GM18858 (cell line): ENCODE results near the gene DLG4.

Experiments used
- ATAC-seq: cut with Tn5 transposase; IDR thresholded peaks from one replicate; pipeline ENCODE4 v1.9.1; 2021; ENCODE audit not compliant: unreplicated experiment

DLG4 gene

DNA sequence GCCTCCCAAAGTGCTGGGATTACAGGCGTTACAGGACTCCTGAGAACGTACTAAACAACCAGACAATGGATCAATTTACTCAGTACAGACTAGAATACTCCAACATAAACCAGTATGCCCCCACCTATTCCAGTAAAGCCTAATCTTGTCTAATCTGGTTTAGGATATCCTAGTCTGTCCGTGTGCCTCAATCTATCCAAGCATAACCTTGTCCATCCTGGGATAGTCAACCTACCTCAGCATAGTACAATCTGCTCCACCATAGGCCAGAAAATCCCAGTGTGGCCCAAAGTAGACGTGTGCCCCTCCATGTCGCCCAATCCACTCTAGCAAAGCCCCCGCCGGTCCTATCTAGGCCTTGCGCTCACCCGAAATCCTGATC, 14.1 kb upstream of the DLG4 start:
- ATAC-seq: no peak

DNA sequence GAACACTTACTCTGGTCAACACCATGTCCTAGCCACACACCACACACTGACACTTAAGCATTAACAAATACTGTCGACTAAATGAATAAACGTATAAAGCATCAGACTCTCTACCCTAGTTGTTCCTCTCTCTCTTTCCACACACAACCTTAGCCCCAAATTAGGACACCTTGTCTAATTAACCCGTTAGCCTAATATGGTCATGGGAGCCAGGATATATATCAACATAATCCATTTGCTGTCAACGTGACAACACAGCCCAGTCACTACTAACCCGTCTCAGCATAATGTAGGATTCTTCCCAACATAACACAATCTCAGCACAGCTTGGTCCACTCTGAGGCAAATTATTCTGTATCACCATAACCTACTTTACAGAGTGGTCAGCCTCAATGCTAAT, 12.5 kb upstream of the DLG4 start:
- no peak for ATAC-seq

DNA sequence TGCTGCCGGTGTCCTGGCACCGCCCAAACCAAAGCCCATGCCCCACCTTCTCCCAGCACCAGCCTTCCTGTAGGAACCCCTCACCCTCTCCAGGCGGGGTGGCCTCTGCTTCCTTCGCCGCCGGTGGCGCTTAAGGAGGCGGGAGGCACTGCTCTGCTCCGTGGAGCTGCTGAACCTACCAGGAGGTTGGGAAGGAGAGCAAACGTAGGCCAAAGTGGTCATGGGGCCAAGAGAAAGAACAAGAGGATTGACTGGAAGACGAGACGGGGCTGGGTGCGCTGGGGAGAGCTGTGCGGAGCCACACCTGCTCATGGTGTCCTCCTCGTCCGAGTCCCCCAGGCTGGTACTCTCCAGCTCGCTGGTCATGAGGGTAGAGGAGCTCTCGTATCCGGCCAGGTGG, 9.9 kb upstream of the DLG4 start:
- no peak for ATAC-seq

DNA sequence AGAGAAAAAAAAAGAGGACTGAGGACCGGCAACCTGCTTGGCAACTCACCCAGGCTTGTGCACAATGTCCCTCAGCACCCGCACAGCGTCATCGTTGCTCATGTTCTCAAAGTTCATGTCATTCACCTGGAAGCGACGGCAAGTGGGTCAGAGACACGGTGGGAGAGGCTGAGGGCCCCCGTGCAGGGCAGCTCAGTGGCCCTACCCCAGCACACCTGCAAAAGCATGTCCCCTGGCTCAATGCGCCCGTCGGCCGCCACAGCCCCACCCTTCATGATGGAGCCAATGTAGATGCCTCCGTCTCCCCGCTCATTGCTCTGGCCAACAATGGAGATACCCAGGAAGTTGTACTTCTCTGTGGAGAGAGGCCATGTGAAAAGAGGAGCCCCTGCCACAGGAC, 9.3 kb upstream of the DLG4 start:
- ATAC-seq: no peak

DNA sequence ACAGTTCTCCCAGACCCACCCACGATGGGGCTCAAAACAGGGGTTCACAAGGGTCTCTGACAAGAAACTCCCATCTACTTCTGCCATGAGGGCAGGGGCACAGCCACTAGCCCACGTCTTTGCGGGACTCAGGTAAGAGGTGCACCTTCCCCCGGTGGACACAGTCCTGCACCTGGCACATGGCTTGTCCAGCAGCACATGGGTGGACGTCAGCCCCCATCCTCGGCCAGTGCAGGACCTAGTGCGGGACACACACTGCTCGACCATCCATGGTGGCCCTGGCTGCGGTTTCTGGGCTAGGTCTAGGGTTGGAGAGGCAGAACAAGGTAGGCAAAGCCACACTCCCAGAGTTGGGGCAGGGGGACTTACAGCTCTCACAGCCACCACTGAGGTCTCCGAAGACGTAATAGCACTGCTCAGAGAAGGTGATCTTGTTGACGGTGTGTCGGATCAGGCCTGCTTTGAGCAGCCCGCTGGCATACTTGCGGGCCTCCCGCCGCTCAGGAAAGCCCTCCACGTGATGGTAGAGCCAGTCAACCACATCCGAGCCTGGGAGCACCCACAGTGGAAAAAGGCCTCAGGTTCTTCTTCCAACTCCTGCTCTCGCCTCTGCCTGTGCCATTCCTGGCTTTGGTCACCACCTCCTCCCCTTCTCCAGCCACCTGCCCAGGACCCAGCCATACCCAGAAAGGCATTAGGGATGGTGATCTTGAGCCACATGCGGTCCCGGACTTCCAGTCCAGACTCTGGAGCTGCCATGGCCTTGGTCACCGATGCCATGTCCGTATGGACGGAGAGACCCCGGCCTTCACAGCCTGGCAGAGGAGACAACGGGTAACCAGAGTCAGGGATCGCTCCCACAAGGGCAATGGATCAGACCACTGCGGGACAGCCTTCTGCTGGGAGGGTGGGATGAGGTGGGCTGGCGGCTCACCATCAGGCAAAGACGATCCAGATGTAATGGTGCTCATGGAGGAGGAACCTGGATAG, 7.4 kb upstream of the DLG4 start:
- ATAC-seq: no peak

DNA sequence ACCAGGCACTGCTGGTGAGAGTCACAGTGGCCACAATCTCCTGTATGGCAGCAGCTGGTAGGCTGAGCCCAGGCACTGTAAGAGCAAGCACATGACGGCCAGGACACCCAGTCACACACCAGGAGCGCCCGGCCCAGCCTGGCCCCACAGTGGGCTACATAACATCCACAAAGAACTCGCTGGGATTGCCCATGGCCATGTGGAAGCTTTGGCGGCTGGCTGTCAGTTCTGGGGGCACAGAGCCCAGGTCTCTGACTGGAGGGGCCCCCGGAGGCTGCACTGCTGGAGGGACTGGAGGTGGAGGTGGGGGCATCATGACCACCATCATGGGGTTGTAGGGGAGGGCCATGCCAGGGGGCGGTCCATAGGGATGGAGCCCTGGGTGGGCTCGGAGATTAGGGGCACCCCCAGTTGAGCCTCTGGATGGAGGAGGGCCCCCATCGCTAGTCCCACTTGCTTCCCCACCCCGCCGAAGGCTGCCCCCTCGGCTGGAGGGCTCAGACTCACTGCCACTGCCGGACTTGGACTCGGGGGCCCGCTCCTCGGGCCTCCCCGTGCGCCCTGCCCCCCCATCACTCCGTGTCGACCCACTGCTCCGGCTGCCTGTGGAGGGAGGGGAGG, 6.2 kb upstream of the DLG4 start:
- ATAC-seq: no peak

DNA sequence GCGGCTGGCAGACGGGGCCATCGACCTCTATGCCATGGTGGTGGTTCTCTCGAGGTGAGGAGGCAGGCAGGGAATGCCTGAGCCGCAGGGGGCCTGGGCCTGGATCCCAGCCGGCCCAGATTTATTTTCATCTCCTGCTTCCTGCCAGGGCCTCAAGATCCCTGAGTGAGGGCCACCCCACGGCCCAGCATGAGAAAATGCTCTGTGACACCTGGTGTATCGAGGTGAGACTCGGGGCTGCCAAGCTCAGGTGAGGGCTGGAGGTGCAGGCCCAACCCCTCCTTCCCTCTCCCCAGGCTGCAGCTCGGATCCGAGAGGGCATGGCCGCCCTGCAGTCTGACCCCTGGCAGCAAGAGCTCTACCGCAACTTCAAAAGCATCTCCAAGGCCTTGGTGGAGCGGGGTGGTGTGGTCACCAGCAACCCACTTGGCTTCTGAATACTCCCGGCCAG, 5.0 kb upstream of the DLG4 start:
- ATAC-seq: no peak

DNA sequence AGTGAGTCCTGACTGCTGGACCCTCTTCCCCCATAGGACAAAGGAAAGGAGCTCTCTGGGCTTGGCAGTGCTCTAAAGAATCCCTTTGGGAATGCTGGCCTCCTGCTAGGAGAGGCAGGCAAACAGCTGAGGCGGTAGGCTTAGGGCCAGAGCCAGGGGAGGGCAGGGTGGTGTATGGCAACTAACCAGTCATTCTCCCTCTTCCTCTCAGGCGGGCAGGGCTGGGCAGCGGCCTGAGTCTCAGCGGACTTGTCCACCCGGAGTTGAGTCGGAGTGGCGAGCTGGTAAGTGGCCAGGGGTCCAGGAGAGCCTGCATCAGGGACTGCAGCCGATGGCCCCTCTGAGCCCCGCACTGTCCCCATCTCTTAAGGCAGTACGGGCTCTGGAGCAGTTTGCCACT, 4.5 kb upstream of the DLG4 start:
- ATAC-seq: no peak

DNA sequence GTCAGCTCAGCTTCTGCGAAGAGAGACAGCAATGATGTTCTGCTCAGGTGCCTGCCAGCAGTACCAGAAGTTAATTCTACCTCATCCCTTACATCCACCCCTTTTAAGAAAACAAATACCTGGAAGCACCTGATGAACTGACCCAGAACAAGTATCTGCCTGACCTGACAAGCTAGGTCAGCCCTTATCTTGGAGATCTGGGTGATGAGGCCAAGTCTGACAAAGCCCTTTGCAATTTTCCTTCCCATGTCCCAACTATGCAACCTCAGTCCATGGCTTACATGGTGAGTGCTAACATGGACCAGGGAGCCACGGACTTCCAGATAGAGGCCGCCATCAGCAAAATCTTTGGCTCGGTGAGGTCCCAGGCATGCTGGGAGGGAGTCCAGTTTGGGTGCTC, 3.7 kb upstream of the DLG4 start:
- ATAC-seq: no peak

DNA sequence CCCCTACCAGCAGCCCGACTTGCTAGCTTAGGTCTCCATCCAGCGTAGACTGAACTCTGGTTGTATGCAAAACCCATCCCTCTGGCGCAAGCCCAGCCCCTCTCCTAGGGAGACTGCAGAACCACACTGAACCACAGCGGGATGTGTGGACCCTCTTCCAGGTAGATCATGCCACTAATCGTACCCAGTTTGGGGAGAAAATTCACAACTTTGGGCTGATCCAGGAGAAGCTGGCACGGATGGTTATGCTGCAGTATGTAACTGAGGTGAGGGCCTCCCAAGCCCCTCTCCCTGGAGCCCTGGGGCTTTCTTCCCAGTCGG, 3.3 kb upstream of the DLG4 start:
- ATAC-seq: no peak

DNA sequence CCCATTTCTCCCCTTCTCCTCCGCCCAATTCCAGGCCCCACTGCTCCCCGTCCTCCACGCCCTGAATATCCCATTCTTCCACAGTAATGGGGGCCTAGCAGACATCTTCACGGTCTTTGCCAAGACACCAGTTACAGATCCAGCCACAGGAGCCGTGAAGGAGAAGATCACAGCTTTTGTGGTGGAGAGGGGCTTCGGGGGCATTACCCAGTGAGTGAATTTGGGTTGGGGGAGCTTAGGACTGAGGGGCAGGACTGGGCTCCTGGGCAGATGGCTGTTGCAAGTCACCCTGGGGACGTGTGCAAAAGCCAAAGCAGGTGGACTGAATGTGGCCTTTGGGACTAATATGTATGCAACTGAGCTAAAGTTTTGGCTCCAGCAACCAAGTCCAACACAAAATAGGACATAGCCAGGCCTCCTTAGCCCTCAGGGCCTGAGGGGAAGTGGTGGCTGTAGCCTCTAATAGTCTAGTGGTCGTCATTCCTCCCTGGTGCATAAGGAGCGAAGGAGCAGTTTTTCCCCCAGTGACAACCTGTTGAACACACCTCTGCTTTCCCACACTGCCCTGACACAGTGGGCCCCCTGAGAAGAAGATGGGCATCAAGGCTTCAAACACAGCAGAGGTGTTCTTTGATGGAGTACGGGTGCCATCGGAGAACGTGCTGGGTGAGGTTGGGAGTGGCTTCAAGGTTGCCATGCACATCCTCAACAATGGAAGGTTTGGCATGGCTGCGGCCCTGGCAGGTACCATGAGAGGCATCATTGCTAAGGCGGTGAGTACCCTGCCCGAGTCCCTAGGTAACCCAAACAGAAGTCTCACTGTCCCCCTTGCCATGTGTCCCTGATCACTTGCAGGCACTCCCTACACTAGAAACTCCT, 2.7 kb upstream of the DLG4 start:
- ATAC-seq: no peak

DNA sequence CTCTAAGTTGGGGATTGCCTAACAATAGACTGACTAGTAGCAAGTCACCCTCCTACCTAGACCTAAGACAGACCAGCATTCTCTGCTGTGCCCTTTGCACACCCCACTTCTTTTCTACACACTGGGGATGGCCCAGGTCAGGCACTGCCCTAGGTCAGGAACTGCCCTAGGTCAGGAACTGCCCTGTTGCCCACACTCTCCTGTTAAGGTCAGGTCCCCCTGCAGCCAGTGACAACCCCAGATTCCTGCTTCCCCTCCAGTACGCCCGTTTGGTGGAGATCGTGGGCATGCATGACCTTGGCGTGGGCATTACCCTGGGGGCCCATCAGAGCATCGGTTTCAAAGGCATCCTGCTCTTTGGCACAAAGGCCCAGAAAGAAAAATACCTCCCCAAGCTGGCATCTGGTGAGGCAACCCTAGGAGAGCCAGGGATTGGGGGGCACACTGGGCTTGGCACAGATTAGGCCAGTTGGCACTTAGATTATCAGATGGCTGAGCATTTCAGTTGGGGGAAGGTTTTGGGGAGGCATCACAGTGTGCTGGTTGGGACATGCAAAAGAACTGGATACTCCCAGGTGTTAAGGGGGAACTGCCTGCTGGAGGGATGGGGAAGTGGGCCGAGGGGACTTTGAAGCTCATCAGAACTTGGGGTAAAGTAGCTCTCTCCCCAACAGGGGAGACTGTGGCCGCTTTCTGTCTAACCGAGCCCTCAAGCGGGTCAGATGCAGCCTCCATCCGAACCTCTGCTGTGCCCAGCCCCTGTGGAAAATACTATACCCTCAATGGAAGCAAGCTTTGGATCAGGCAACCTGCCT, 1.8 kb upstream of the DLG4 start:
- no peak for ATAC-seq

DNA sequence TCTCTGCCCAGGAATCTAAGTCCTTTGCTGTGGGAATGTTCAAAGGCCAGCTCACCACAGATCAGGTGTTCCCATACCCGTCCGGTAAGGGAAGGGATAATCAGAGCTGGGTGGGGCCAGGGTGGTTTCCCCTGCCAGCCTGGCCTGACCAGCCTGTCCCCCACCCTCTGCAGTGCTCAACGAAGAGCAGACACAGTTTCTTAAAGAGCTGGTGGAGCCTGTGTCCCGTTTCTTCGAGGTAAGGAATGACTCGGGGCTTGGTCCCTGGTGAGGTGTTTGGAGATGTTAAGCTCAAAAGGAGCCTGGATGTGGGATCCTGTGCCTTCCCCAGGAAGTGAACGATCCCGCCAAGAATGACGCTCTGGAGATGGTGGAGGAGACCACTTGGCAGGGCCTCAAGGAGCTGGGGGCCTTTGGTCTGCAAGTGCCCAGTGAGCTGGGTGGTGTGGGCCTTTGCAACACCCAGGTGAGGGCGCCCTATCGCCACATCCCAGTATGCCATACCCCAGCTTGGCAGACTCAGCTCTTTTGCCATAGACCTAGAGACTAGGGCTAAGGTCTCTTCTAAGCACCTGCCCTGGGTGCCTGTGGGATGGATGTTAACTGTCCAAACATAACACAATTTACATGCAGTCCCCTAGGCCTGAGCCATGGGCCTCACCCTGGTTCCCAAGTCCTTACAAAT, 1.1 kb upstream of the DLG4 start:
- ATAC-seq: no peak

DNA sequence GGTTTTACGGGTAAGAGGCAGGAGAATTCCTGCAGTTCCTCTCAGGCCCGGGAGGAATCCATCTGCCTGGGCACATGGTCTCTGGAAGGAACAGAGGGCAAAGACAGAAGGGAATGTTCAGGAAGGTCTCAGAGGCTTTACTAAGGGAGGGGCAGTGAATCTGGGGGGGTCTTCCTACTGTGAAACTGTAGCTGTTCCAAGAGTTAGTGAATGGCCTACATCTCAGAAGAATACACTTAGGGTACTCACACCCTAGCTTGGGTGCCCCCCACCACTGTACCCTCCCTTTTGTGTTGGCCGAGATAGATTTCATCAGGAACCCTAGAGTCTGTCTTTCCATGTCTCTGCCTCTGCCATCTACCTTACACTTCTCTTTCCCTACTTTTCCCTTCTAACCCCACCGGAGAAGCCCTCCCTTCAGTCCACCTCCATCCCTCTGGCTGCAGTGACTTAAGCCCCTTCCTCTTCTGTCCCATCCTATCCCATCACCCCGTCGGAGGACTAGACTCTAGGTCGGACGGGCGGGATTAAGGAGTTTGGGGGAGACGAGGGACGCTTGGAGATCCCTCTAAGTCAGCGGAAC, 316 bp downstream of the DLG4 start:
- ATAC-seq: no peak

DNA sequence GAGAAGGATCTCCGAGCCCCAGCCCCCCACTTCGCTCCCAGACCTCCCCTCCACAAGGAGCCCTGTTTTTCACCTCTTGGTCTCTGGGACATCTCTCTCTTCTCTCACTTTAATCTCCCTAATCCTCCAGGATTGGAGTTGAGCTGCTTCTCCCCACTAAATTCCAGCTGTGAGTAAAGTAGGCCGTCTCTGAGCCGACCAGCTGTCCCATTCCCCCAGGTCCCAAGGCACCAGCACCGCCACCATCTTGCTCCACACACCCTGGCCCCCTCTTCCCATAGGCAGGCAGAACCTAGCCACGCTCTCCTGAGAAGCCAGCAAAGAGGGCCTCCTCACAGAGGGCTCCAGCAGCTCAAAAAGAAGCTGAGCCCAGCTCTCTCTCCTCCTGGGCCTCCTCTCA, 878 bp downstream of the DLG4 start:
- no peak for ATAC-seq

DNA sequence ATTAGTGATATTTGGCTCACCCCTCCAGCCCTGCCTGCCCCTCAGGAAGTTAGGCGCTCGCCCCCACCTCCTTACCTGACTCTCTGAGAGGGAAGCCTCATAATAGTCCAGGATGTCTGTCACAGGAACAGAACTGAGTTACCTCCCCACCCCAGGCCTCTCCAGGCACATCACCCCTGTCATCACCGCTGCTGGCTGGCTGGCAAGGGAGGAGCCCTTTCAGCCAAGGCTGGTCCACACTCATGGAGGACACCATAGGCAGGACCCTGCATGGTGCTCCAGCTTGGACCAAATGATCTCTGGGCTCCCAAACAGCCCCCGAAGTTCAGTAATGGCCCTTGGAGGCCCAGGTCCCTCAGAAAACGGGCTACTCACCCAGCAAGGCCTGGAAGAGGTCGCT, 1.5 kb downstream of the DLG4 start:
- ATAC-seq: no peak

DNA sequence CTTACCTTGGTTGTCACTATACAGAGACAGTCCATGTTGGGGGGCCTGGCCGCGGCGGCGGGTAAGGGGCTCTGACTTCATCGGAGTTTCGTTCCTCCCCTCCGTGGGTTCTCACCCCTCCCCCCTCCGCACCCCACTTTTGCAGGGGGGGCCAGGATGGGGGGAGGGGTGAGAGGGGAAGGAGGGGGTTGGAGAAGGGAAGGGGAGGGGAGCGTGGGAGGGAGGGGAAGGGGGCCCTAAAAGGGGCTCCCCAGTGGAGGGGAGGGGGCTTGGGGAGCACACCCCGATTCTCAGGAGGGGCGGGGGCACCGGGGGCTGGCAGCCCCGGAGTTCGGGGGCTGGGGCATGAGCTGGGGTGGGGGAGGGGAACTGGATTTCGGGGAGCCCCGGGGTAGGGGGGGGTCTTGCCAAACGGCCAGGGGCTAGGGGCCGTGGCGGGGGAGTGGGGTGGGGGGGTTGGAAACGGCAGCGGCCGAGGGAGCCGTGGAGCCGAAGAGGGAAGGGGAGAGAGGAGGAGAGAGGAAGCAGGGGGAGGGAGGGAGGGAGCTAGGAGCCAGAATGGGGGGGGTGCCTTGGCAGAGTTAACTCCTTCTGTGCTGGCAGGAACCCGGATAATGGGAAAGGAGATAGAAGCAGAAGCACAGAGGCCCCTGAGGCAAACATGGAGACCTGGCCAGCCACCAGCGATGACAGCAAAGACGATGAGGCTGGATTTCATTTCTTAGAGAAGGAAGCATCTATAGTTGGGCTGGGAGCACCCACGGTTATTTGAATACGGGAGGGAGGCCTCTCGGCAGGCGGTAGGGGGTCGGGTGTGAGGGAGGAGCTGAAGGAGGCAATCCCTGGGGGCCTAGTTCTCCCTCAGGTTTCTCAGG, 2.3 kb downstream of the DLG4 start:
- ATAC-seq: no peak

DNA sequence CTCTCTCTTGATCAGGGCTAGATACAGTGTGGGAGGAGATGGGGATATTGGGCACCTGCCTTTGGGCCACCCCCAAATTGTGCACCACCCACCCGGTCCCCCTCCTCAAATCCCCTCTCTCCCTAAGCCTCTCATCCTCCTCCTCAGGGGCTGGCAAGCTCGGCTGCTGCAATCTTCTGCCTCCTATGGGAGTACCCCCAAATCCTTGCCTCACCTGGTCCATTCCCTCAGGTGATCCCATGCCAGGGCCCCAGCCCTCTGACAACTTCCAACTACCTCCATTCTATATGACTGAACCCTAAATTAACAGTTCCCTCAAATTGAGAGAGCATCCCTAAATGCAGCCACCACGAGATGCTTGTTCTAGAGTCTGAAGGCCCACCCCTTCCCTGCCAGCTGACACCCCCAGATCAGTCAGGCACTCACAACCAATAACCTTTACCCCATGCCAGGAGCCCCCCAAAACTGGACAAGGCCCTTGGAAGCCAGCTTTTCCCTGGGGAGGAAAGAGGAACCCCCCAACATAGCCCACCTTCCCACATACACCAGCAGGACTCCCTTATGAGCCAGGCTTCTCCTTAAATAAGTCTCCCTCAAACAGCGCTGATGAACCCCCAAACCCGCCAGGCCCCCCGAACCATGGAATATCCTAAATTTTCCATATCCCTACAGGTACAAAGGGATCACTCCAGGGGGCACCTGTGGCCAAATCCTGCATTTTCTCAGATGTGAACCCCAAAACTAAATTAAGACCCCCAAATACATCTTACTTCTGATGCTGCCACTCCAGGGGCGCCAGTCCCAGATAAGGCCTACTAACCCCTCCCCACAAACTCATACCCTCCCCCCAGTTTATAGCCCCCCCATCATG, 3.2 kb downstream of the DLG4 start:
- no peak for ATAC-seq
